Transverse colon (tissue), 4 donors: ENCODE data around the gene PLA2G4E.

Experiments
- EP300 ChIP-seq: sonication (generic); formaldehyde crosslinking; IDR thresholded peaks from one replicate; pipeline ENCODE4 v1.6.1; 2017; ENCODE audit warnings: antibody characterized with exemption, low read depth
- POLR2A ChIP-seq: fragments of 450-650 bp; IDR thresholded peaks from one replicate; pipeline ENCODE4 v1.6.1; 2016; ENCODE audit warnings: antibody characterized with exemption, mild to moderate bottlenecking, moderate library complexity
- POLR2AphosphoS5 ChIP-seq, 3 donors: sonication (generic); formaldehyde crosslinking; IDR thresholded peaks; one replicate each; pipeline ENCODE4 v1.6.1; 2016; ENCODE audit warnings: antibody characterized with exemption in 3 of 3
- TF ChIP-seq, protein P1 (sequence below), 5 experiments: fragments of 200-600 bp in 3 of 5; fragments of 450-650 bp in 2 of 5; sonication (generic) in 3 of 5; IDR thresholded peaks; 1 replicate in 2 of 5; 2 replicates in 3 of 5; pipeline ENCODE4 v1.5.1; 2016 to 2017; ENCODE audit warnings: antibody characterized with exemption in 5 of 5, inconsistent platforms in 3 of 5, mild to moderate bottlenecking in 2 of 5, moderate library complexity in 1 of 5

DNA sequence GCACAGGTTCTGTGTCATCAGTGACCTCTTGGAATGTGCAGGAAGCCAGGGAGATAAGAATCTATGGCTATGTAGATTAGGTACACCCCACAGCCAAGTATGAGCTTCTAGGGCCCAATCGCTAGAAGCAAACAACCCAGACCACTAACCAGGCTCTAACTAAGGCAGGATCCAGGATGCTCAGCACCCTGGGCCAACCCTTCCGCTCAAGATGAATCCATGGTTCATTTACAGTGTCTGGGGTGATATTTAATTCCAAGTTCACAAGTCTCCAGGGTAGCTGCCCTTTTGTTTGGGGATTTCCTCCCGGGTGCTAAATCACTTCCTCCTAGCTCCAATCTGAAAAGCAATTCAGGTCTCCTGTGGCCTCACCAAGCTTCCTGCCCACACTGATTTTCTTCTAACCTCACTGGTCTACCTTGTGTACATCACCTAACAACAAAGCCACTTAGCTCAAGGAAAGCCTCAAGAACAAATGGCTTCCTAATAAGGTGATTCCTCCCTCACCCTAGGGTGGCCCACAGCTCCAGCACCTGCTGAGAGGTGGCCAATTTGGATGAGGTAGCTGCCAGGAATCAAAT is 50.9 kb downstream of the PLA2G4E start:
- TF ChIP-seq, protein P1, sequence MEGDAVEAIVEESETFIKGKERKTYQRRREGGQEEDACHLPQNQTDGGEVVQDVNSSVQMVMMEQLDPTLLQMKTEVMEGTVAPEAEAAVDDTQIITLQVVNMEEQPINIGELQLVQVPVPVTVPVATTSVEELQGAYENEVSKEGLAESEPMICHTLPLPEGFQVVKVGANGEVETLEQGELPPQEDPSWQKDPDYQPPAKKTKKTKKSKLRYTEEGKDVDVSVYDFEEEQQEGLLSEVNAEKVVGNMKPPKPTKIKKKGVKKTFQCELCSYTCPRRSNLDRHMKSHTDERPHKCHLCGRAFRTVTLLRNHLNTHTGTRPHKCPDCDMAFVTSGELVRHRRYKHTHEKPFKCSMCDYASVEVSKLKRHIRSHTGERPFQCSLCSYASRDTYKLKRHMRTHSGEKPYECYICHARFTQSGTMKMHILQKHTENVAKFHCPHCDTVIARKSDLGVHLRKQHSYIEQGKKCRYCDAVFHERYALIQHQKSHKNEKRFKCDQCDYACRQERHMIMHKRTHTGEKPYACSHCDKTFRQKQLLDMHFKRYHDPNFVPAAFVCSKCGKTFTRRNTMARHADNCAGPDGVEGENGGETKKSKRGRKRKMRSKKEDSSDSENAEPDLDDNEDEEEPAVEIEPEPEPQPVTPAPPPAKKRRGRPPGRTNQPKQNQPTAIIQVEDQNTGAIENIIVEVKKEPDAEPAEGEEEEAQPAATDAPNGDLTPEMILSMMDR (IDR thresholded peaks at IDR 0.05): no peak
- TF ChIP-seq POLR2A (no peak), EP300 (no peak), POLR2AphosphoS5 (IDR thresholded peaks at IDR 0.05) (no peak)
